Astrocyte of the cerebellum (primary cell): ENCODE results near the gene PDE11A.
A peak's percentile ranks its signal among the peaks of the same experiment; 100 is the strongest.

Experiments used
- DNase-seq: peaks from one replicate; pipeline ENCODE4 v3.0.0-alpha.2; 2011; ENCODE audit warnings: low read depth
- H3K4me3 ChIP-seq: 2 replicates; pipeline ENCODE4 v1.5.1; 2011; ENCODE audit warnings: mild to moderate bottlenecking, low read depth, low read length, moderate library complexity
- CTCF ChIP-seq: IDR thresholded peaks from 2 replicates; pipeline ENCODE4 v1.5.1; 2012; ENCODE audit warnings: low read length, low read depth, moderate library complexity, mild to moderate bottlenecking; ENCODE audit errors: missing control alignments
- in situ Hi-C: cut with HindIII; loops from 2 replicates; pipeline ENCODE4 v1.10.0; 2017; ENCODE audit warnings: low sequenced_read_pairs

Gene PDE11A

DNA sequence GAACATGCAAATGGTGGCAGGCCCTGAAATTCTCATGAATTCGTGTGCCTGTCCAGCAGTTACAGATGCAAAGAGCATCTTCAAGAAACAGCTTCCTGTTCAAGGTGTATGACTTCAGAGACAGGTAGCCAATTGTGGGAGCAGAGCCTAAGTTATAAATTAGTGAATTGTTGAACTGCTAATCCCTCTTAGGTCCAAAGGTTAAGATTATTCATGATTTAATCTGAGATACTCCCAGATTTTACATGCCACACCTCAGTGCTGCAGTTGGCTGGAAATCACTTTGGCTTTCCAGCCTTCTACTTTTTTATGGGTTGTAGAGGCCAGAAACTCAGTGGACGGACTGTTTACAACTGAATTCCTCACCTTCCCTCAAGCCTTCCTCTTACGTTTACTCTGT, 432.2 kb downstream of the PDE11A start:
- in situ Hi-C loops: no loop called here
- no peak for DNase-seq
- no peak overlapping the region for H3K4me3 ChIP-seq
- TF ChIP-seq CTCF: no peak

DNA sequence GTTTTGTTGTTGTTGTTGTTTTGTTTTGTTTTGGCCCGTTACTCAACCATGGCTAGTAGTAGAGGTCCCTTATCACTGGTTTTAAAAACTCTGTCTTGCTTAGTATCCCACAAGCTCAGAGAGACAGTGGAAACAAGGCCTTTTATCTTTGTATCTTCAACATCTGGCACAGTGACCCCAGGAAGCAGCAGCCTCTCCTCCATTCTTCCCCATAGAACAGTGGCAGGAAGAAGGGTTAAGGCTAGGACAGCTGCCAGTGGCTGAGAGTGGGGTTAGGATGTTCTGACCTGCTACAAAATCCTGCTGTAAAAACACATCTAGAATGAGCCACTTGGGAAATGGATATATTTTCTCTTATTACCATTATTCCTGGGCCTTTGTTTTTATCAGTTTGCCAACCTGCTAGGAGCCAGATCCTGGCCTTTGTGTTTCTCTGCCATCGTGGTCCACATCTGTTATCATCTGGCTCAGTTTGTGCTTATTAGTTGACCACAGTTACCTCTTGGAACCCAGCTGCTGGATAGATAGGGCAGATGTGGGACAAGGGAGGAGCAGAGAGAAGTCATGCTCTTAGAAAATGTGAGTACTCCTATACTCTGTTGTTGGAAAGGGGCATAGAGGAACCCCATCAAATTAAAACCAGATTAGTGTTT, 433.2 kb downstream of the PDE11A start:
- in situ Hi-C loops: no loop called here
- no peak for TF ChIP-seq CTCF
- H3K4me3 ChIP-seq: no peak overlapping the region
- no peak for DNase-seq

GRCh38 chr2:177638507-177638906, 434.1 kb downstream of the PDE11A start:
- in situ Hi-C loops: no loop called here
- TF ChIP-seq CTCF: no peak
- H3K4me3 ChIP-seq: no peak overlapping the region
- no peak for DNase-seq

DNA sequence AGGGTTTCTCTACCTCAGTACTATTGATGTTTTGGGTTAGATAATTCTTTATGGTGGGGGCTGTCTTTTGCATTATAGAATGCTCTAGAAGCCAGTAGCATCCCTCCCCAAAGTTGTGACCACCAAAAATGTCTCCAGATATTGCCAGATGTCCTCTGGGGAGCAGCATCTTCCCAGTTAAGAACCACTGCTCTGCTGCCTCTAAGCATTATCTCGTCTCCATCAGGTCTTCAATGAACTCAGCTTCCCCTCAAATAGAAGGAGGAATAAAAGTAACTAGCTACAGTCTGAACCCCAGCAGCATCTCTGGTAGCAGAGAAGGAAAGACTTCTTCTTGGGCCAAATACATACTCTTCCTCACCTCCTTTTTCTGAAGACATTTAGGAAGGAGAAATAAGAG, 435.9 kb downstream of the PDE11A start:
- no peak for DNase-seq
- no peak for TF ChIP-seq CTCF
- in situ Hi-C loops: no loop called here

DNA sequence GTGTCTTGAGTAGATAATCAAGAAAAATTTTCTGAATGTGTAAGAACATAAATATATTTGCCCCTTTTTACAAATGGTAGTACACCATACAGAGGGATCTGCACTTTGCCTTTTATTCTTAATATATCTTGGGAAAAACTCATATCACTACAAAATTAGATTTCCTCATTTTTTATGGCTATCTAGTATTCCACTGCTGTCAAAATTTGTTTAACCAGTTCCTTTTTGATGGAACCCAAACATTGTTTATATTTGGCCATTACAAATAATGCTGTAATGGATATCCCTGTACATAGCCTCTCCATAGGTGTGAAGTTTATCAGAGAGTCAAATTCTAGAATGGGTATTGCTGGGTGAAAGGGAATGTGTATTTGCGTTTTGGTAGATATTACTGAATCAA, 436.9 kb downstream of the PDE11A start:
- in situ Hi-C loops: no loop called here
- no peak for DNase-seq
- H3K4me3 ChIP-seq: no peak overlapping the region
- no peak for TF ChIP-seq CTCF

More for the DNA sequence above, 435.9 kb downstream of the PDE11A start:
- H3K4me3 ChIP-seq: no peak overlapping the region

GRCh38 chr2:177633910-177634294, 438.7 kb downstream of the PDE11A start:
- in situ Hi-C loops: no loop called here
- TF ChIP-seq CTCF: no peak
- H3K4me3 ChIP-seq: peak overlapping the region; percentile 9
- no peak for DNase-seq
